Measurements from ENCODE around the gene EMSY.
"Not testable (repeated sequence)": the region's sequence is repeated elsewhere in the genome, so short reads cannot be mapped to it uniquely, and the experiment has no call there.

Gene EMSY

DNA sequence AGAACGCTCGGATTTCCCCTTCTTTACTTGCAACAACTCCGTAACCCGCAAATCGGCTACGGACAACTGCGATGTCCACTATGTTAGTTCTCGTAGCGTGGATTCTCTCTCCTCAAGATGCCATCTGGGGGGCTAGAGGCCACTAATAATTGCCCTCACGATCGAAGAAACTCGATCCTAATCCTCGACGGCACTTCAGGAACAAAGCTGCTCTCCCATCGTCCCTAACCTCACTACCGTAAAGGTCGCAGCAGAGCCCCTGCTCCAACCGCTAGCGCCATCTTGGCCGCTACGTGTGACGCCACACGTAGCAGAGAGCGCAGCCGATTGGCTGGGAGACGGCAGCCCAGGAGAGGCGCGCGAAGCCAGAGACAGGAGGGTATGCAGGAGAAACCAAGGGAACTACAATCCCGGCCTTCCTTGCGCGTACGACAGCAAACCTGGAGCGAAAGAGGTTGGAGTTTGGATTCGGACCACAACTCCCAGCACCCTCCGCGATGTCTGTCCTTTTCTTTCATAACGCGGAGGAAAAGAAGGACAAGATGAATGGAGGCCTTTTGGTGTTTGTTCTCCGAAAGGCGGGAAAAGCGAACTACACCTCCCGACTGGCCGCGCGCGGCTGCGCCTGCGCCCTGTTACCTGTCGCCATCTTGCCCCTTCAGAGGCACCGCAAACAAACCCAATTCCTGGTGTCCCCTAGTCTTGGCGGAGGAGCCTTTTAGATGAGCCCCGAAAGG lies at the start of gene EMSY:
Gene EMSY (plus strand): TSS at position 635 of the 737 bp plus-strand sequence. CDS start 1,921 bp downstream, outside the sequence.
- DNase-seq (ENCODE audit: low read depth in 1 of 2, low spot score in 1 of 2): peak; percentile 76 to 78

DNA sequence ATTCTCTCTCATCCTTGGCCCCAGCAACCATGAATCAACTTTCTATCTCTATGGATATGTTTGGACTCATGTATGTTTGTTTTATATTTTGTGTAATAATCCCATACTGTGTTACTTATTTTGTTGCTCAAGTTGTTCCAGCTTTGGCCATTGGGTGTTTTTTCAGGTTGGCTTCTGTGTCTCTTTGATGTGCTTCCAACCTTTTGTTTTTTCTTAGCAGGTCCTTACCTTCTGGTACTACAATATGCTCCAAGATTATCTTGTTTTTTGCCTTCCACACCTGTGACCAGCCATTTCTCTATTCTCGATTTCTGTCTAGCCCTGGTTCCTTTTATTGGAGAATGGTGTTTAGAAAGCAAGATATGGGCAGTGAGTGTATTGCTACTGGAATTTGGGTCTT lies 49.5 kb upstream of the EMSY start:
- no peak for DNase-seq (ENCODE audit: low read depth in 1 of 2, low spot score in 1 of 2)

DNA sequence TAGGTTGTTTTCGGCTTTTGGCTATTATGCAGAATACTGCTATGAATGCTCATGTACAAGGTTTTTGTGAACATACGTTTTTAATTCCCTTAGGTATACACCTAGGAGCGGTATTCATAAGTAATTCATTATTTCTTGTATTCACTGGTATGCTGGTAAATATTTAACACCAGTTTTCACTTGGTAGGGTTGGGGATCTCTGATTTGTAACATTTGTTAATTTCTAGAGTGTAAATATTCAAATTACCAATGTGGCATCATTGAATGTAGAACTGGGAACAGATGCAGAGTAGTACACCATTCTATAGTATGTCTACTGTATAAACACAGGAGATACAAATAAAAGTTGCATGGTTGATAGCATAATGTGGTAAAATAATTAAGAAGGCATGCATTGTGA lies 47.4 kb upstream of the EMSY start:
- no peak for DNase-seq (ENCODE audit: low read depth in 1 of 2, low spot score in 1 of 2)

DNA sequence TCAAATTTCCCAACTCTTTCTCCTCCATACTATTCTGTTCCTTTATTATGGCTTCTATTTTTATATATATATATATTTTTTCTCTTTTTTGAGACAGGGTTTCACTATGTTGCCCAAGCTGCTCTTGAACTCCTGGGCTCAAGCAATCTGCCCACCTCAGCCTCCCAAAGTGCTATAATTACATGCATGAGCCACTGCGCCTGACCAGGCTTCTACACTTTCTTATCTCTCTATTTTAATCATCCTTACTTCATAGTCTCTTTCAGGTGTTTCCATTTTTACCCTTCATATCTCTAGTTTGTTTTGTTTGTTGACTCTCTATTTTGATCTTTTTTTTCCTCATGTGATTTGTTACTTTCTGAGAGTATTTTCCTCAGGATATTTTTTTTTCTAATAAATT lies 43.9 kb upstream of the EMSY start:
- no peak for DNase-seq (ENCODE audit: low read depth in 1 of 2, low spot score in 1 of 2)

GRCh38 chr11:76401484-76401883 lies 43.3 kb upstream of the EMSY start:
- not testable (repeated sequence) for DNase-seq (ENCODE audit: low read depth in 1 of 2, low spot score in 1 of 2)

DNA sequence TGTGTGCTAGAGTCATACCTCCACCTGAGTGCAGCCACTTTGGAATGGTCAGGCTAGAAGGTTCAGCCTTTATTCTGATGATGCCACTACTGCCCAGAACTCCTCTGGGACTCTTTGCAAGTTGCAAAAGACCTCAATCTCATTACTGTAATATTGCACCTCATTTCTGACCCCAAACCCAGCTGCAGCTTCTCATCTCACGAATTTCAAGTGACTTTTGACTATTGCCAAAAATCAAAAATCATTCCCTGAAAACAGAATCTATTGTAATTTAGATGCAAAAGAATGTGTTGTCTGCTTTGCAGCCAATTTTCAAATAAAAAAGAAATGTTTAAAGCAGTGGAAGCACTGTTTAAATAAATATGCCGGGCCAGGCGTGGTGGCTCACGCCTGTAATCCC lies 38.5 kb upstream of the EMSY start:
- no peak for DNase-seq (ENCODE audit: low read depth in 1 of 2, low spot score in 1 of 2)

GRCh38 chr11:76408171-76408965 lies 36.5 kb upstream of the EMSY start:
- DNase-seq (ENCODE audit: low read depth in 1 of 2, low spot score in 1 of 2): no peak

DNA sequence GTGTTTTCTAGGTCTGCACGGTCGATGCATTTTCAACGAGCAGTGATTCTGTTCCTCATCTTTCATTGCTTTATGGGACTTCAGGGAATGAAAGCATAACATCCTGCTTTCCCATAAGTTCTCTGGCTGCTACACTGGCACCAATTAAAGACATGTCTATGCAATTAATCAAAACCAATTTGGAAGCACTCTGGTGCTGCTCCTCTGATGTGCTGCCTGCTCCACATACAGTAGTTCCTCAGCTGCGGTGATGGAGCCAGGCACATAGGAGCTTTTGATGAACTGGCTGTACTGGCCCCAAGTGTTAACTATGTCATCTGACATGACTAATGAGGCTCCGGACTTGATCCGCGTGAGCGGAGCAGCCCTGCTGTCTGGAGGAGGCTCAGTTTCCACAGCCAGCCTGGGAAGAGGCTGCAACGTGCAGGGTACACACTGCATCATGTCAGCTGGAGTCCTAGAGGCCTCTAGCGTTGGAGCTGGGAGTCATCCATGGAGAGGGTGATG lies 33.9 kb upstream of the EMSY start:
- DNase-seq (ENCODE audit: low read depth in 1 of 2, low spot score in 1 of 2): no peak

- DNase-seq (ENCODE audit: low read depth in 1 of 2, low spot score in 1 of 2): no peak
Observed at GRCh38 chr11:76415073-76415472, 29.7 kb upstream of the EMSY start.

DNA sequence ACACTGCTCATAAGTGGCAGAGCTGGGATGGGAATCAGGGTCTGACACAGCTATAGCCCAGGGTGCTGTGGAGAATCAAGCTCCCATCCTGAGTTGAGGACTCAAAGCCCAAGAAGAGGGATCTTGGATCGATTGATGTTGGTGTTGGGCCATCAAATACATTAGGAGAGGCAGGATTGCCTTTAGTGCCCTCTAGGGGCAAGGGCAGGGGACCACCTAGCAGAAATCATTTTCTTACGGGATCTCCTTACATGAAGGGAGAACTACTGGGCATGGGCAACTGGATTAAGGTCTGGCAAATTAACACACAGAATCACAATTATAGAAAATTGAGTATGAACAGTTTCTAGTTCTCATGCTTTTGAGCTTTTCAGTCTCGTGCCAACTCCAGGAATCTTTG lies 24.9 kb upstream of the EMSY start:
- no peak for DNase-seq (ENCODE audit: low read depth in 1 of 2, low spot score in 1 of 2)

DNA sequence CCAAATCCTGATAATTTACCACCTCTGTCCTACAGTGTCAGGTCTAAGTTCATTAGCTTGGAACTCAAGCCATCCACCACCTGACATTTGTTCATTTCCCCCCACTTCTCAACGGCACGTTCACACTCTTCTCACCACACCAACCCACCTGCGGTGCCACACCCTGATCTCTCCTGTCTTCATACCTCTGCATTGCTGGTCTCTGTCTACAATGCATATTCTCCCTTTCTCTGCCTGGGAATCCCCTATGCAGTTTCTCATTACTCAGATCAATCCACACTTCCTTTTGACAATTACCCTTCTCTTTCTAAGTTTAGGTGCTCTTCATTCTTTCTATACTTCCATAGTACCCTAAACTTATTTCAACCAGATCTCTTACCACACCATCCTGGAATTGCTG lies 20.4 kb upstream of the EMSY start:
- DNase-seq (ENCODE audit: low read depth in 1 of 2, low spot score in 1 of 2): no peak

DNA sequence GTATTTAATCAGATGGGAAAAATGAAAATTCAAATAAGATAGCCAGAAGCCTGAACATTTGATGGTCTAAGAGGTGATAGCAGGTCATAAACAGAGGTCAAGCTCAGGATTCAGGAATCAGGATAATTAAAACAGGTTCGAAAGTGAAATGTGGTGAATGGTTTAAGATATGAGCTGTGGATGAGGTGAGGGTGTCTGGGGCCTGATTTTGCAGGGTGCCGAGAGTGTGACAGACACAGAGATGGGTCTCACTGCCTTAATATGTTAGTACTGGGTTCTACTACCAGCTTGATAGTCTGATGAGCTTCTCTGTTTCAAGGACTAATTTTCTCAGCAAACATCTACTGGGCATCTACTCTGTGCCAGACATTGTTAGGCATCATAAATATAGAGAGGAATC lies 19.9 kb upstream of the EMSY start:
- DNase-seq (ENCODE audit: low read depth in 1 of 2, low spot score in 1 of 2): no peak

GRCh38 chr11:76426660-76427059 lies 18.2 kb upstream of the EMSY start:
- no peak for DNase-seq (ENCODE audit: low read depth in 1 of 2, low spot score in 1 of 2)

DNA sequence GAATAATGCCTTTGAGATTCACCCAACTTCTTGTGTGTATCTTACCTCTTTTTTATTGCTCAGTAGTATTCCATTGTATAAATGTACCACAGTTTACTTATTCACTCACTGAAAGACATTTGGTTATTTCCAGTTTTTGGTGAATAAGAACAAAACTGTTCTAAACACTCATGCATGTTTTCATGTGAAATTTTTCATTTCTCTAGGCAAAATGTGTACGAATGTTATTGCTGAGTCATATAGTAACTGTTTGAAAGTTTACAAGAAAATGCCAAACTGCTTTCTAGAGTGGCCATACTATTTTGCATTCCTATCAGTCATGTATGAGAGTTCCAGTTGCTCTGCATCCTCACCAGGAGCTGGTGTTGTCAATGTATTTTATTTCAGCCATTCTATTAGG lies 8.8 kb upstream of the EMSY start:
- no peak for DNase-seq (ENCODE audit: low read depth in 1 of 2, low spot score in 1 of 2)

DNA sequence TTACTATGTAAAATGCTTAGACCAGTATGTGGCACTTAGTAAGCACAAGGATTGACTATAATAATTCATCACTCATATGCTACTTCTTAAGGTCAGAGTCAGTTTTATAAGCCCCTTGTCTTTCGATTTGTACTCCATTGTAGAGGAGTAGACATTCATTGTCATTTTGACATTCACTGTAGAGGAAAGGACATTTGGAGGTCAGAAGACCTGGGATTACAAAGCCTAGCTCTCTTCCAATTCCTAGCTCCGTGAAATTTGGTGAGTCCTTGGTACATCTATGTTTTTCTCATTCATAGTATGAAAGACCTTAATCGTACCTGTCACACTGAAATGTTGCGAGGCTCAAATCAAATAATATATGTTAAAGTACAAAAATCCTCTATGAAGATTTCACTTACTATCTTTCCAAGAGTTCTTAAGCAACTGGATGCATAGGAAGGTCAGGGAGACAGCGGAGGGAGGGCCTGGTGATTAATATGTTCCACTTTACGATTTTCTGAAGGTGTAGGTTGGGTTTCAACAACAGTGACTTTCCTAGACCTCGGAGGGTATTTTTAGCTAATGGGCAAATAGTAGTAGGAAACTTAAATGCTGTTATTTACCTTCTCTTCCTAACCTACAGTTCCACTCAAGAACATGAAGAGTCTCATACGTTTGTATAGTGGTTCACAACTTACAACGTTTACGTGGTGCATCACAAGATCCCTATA lies 1.4 kb upstream of the EMSY start:
- no peak for DNase-seq (ENCODE audit: low read depth in 1 of 2, low spot score in 1 of 2)

- DNase-seq (ENCODE audit: low read depth in 1 of 2, low spot score in 1 of 2): no peak
Observed at GRCh38 chr11:76444065-76444383, 794 bp upstream of the EMSY start.

DNA sequence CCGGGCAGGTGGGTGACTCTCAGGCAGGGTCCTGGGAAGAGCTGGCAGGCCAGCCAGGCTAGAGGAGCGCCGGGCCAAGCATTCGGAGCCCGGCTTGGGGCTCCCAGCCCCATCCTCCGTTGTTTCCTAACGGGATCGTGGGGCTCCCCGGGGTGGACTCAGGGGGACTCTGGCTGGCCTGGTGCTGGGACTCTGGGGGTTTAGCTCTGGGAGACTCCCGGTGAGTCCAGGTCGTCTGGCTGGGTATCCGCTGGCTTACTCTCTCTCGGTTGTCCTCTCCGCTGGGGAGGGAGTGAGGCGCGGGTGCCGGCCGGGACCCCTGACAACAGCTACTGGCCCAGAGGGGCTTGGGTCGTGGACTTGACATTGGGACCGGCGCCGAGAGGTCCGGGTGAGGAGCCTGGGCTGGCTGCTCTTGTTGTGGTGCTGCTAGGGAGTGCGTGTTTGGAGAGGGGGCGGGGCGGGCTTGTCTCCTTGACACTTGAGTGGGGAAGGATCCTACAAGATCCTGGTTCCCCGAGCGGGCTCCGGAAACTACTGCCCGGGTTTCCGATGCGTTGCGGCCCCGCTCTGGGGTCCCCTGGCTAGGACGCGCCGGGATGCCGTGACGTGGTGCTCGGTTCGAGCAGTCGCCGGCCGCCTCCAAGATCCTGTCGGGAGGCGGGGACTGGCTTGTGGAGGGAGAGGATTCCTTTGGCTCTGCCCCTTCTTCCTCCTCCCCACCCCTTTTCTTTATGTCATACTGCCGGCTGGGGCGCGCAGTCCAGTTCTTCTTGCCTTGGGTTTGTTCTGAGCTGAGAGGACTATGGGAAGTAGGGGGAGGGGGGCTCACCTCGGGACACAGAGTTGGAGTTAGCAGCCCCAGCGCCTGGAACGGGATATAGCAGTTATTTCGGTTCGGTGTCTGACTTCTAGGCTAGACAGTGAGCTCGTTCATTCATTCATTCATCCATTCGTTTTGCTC lies 585 bp downstream of the EMSY start:
- DNase-seq (ENCODE audit: low read depth in 1 of 2, low spot score in 1 of 2): peak; percentile 4 to 26

DNA sequence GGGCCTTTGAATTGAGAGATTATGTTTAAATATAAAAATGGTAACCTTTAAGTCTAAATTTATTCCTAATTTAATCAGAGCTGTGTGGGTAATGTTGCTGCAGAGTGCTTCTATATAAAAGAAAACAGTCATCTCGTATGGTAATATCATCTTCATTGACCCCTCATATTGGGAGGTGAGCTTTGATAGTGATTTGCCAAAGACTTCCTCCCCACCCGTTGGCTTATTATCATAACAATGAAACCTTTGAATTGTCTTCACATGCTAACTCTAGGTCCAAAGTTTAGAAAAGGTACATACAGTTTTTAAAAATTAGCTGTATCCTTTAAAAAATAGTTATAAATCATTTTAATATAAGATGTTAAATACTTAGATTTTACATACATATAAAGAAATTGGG lies 3.7 kb downstream of the EMSY start:
- no peak for DNase-seq (ENCODE audit: low read depth in 1 of 2, low spot score in 1 of 2)

DNA sequence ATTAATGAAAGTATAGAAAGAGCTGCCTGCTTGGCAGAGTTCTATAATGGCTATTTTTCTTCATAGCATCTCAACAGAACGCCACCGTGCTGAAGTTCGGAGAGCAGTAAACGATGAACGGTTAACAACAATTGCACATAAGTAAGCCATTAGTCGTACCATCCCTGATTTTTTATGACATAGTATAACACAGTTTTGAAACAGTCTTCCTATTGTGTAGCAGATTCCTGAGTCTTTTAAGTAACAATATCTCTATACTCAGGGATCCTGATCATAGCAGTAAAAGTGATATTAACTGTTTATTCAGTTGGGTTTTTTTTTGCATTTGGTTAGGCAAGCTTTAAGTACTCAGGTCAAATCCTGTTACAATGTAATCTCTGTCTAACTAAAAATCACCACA lies 8.4 kb downstream of the EMSY start:
- no peak for DNase-seq (ENCODE audit: low read depth in 1 of 2, low spot score in 1 of 2)

DNA sequence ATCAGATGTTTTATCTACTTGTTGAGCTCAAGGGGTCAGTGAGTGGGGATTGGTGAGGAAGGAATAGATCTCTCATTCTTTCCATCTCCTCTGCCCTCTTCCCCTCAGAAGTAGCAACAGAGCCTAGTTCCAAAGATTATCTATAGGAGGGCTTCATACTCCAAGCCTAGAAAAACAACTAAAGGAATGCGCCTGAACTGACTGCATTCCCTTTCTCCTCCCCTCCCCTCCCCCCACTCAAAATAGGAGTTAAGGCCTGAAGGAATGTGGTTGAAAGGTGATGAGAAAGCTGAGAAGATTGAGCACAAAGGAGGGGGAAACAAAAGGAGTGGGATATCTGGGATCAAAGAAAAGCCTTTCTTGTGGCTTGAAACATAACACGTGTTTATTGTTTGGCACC lies 10.5 kb downstream of the EMSY start:
- DNase-seq (ENCODE audit: low read depth in 1 of 2, low spot score in 1 of 2): no peak

GRCh38 chr11:76455931-76456330 lies 11.1 kb downstream of the EMSY start:
- no peak for DNase-seq (ENCODE audit: low read depth in 1 of 2, low spot score in 1 of 2)
